BE2C (cell line): ENCODE data around the gene FANCI. TPM values are rescaled to one million over a fixed set of nuclear protein-coding genes. Genes with fewer than 3 reads are reported as not detected.

Experiments used
- DNase-seq: peaks from one replicate; pipeline ENCODE4 v3.0.0-alpha.2; 2020
- H3K27me3 ChIP-seq: fragments of 250-450 bp; sonication (Bioruptor Pico); 2 replicates; pipeline ENCODE4 v1.5.1; 2020; ENCODE audit warnings: mild to moderate bottlenecking
- H3K36me3 ChIP-seq: fragments of 250-450 bp; sonication (Bioruptor Pico); 2 replicates; pipeline ENCODE4 v1.5.1; 2020; ENCODE audit warnings: mild to moderate bottlenecking
- H3K4me1 ChIP-seq: fragments of 250-450 bp; sonication (Bioruptor Pico); 2 replicates; pipeline ENCODE4 v1.5.1; 2020
- H3K4me3 ChIP-seq: 2 replicates; pipeline ENCODE4 v1.5.1; 2011; ENCODE audit warnings: low read depth, low read length
- H3K9me3 ChIP-seq: fragments of 250-450 bp; sonication (Bioruptor Pico); 2 replicates; pipeline ENCODE4 v1.5.1; 2020
- CTCF ChIP-seq: IDR thresholded peaks from 2 replicates; pipeline ENCODE4 v1.5.1; 2012; ENCODE audit warnings: mild to moderate bottlenecking, low read depth, low read length
- polyA plus RNA-seq: library from polyadenylated mRNA; unstranded; fragments of >200 nt; gene quantifications from one replicate; pipeline ENCODE4 v1.2.1, GENCODE V29; 2012; ENCODE audit warnings: low read depth, missing spikeins; ENCODE audit not compliant: insufficient read length, insufficient read depth

The FANCI gene
- 6.4 TPM for polyA plus RNA-seq

GRCh38 chr15:89243691-89244573 is at the start of gene FANCI:
Gene FANCI (plus strand): TSS chr15:89243979. CDS start chr15:89247648, 3,669 bp downstream.
- Histone ChIP-seq H3K9me3 (no peaks in the 10 kb centered on the region), H3K4me3 (peak within 1 kb of the TSS; percentile 87), H3K36me3 (peaks cover 25% of the 10 kb centered on the region), H3K4me1 (no peaks in the 10 kb centered on the region; the same call in 1 of the 2 replicates), H3K27me3 (peaks cover under 1% of the 10 kb centered on the region; the same call in 1 of the 2 replicates)
- TF ChIP-seq CTCF = peak; percentile 53
- peak; percentile 98 for DNase-seq

GRCh38 chr15:89194608-89195007 is 49.2 kb upstream of the FANCI start:
- Histone ChIP-seq H3K4me3 (no peak overlapping the region), H3K4me1 (peaks cover 8% of the 10 kb centered on the region; the same call in 1 of the 2 replicates), H3K9me3 (no peaks in the 10 kb centered on the region), H3K27me3 (no peaks in the 10 kb centered on the region), H3K36me3 (peaks cover 40% of the 10 kb centered on the region)
- no peak for TF ChIP-seq CTCF
- no peak for DNase-seq

GRCh38 chr15:89195836-89196235 is 47.9 kb upstream of the FANCI start:
- peaks cover 8% of the 10 kb centered on the region; the same call in 1 of the 2 replicates for H3K4me1 ChIP-seq
- peaks cover 28% of the 10 kb centered on the region for H3K36me3 ChIP-seq
- H3K27me3 ChIP-seq = no peaks in the 10 kb centered on the region
- TF ChIP-seq CTCF = no peak
- H3K4me3 ChIP-seq = no peak overlapping the region
- H3K9me3 ChIP-seq = no peaks in the 10 kb centered on the region
- no peak for DNase-seq

GRCh38 chr15:89196241-89196640 is 47.5 kb upstream of the FANCI start:
- DNase-seq = no peak
- no peak overlapping the region for H3K4me3 ChIP-seq
- peaks cover 8% of the 10 kb centered on the region; the same call in 1 of the 2 replicates for H3K4me1 ChIP-seq
- H3K27me3 ChIP-seq = no peaks in the 10 kb centered on the region
- H3K36me3 ChIP-seq = peaks cover 24% of the 10 kb centered on the region
- no peak for TF ChIP-seq CTCF
- no peaks in the 10 kb centered on the region for H3K9me3 ChIP-seq

GRCh38 chr15:89196994-89197393 is 46.8 kb upstream of the FANCI start:
- peak; percentile 36 for DNase-seq
- no peak overlapping the region for H3K4me3 ChIP-seq
- no peaks in the 10 kb centered on the region for H3K9me3 ChIP-seq
- no peaks in the 10 kb centered on the region for H3K27me3 ChIP-seq
- TF ChIP-seq CTCF = no peak
- H3K36me3 ChIP-seq = peaks cover 20% of the 10 kb centered on the region
- H3K4me1 ChIP-seq = peaks cover 8% of the 10 kb centered on the region; the same call in 1 of the 2 replicates

GRCh38 chr15:89197503-89197971 is 46.2 kb upstream of the FANCI start:
- Histone ChIP-seq H3K27me3 (no peaks in the 10 kb centered on the region), H3K9me3 (no peaks in the 10 kb centered on the region), H3K4me3 (no peak overlapping the region), H3K4me1 (peaks cover 8% of the 10 kb centered on the region; the same call in 1 of the 2 replicates), H3K36me3 (peaks cover 18% of the 10 kb centered on the region)
- DNase-seq = peak; percentile 32
- TF ChIP-seq CTCF = no peak
